K562 (cell line): Measurements from ENCODE around the gene NPAS3. TPM values are rescaled to one million over a fixed set of nuclear protein-coding genes. Genes with fewer than 3 reads are reported as not detected.

Experiments used
- ATAC-seq: fragments of 200-7000 bp; cut with Tn5 transposase; 3 replicates; pipeline ENCODE4 v1.9.1; 2020; ENCODE audit warnings: moderate library complexity
- BruUV-seq: library from RNA; stranded (reverse); fragments of 400-500 nt; replicated peaks from 2 replicates; lab custom pipeline; 2021; lab: Mats Ljungman, UMichigan
- CTCF ChIA-PET: fragments of 300-600 bp; formaldehyde crosslinking; extraction: SDS; loops from one replicate; lab custom pipeline; 2021; ENCODE audit warnings: low intra/inter-chr PET ratio; lab: Yijun Ruan, JAX
- POLR2A ChIA-PET: fragments of 300-600, 350-650 bp; sonication (Branson Sonifier 250); formaldehyde crosslinking; extraction: SDS; loops from one replicate; lab custom pipeline; 2021; ENCODE audit warnings: antibody characterized with exemption, inconsistent platforms; lab: Yijun Ruan, JAX
- DNase-seq, 4 experiments: peaks; one replicate each; pipeline versions ENCODE4 v3.0.0 to v3.0.0-alpha.2; 2011 to 2018; ENCODE audit warnings: low spot score in 3 of 4, mixed read lengths in 3 of 4; ENCODE audit errors: extremely low read depth in 1 of 4
- FAIRE-seq: peaks from 2 replicates; lab custom pipeline; 2011; peaks lifted over from hg19 to GRCh38; lab: Jason Lieb, UNC
- H2AFZ ChIP-seq: 2 replicates; pipeline ENCODE4 v1.6.0; 2011; ENCODE audit warnings: low read depth, low read length, control low read depth, inconsistent platforms
- H3K27ac ChIP-seq: fragments of 200-600 bp; 3 replicates; pipeline ENCODE4 v1.8.0; 2011; ENCODE audit warnings: low read depth, mild to moderate bottlenecking, control low read depth, inconsistent platforms, low read length, moderate library complexity, mixed read lengths; ENCODE audit errors: extremely low read depth
- H3K27me3 ChIP-seq, 2 experiments: fragments of 300-600 bp in 1 of 2; 2 replicates in 1 of 2; 3 replicates in 1 of 2; pipeline versions ENCODE4 v1.6.0 to v1.8.0; 2011; ENCODE audit warnings: inconsistent platforms in 2 of 2, low read length in 2 of 2, mild to moderate bottlenecking in 1 of 2, mixed read lengths in 1 of 2, moderate library complexity in 1 of 2; ENCODE audit not compliant: control insufficient read depth in 2 of 2, insufficient read depth in 2 of 2
- H3K36me3 ChIP-seq: fragments of 300-600 bp; 3 replicates; pipeline ENCODE4 v1.8.0; 2011; ENCODE audit warnings: mild to moderate bottlenecking, low read length, inconsistent platforms; ENCODE audit not compliant: control insufficient read depth, insufficient read depth
- H3K4me1 ChIP-seq, 2 experiments: fragments of 200-600 bp in 1 of 2; replicated peaks in 1 of 2; 2 replicates in 1 of 2; 3 replicates in 1 of 2; pipeline versions ENCODE4 v1.5.1 to v1.8.0; 2011; ENCODE audit warnings: inconsistent platforms in 2 of 2, low read length in 2 of 2, mild to moderate bottlenecking in 1 of 2, mixed read lengths in 1 of 2, moderate library complexity in 1 of 2; ENCODE audit not compliant: control insufficient read depth in 2 of 2, insufficient read depth in 2 of 2
- H3K4me2 ChIP-seq: 2 replicates; pipeline ENCODE4 v1.6.1; 2011; ENCODE audit warnings: low read length, control low read depth, inconsistent platforms, mixed read lengths; ENCODE audit not compliant: insufficient read depth
- H3K4me3 ChIP-seq: fragments of 200-600 bp; sonication (generic), shearing (Covaris generic); 2 replicates; pipeline ENCODE4 v1.5.1; 2016; ENCODE audit warnings: control low read depth, inconsistent platforms
- H3K79me2 ChIP-seq: fragments of 200-600 bp; 3 replicates; pipeline ENCODE4 v1.8.0; 2011; ENCODE audit warnings: low read length, inconsistent platforms; ENCODE audit not compliant: control insufficient read depth, insufficient read depth
- H3K9ac ChIP-seq, 2 experiments: 2 replicates each; pipeline versions ENCODE4 v1.6.0 to v1.6.1; 2011; ENCODE audit warnings: low read depth in 2 of 2, low read length in 2 of 2, control low read depth in 1 of 2, inconsistent platforms in 1 of 2, mild to moderate bottlenecking in 1 of 2, mixed read lengths in 1 of 2; ENCODE audit not compliant: insufficient read depth in 1 of 2
- H3K9me1 ChIP-seq: one replicate; pipeline ENCODE4 v1.6.0; 2011; ENCODE audit warnings: inconsistent platforms, mild to moderate bottlenecking, low read length, moderate library complexity; ENCODE audit not compliant: control insufficient read depth, insufficient read depth
- H3K9me3 ChIP-seq: replicated peaks from 2 replicates; pipeline ENCODE4 v1.5.1; 2011; ENCODE audit warnings: low read depth, low read length, inconsistent platforms; ENCODE audit not compliant: control insufficient read depth, insufficient read depth
- H4K20me1 ChIP-seq: replicated peaks from 2 replicates; pipeline ENCODE4 v1.6.1; 2011; ENCODE audit warnings: low read length, inconsistent platforms, mixed read lengths; ENCODE audit not compliant: control insufficient read depth, insufficient read depth
- CREBBP ChIP-seq: IDR thresholded peaks from one replicate; pipeline ENCODE4 v1.6.1; 2012; ENCODE audit warnings: low read depth, mild to moderate bottlenecking, control low read depth, inconsistent platforms, low read length
- FOXK2 ChIP-seq, 2 experiments: fragments of 450-650 bp; IDR thresholded peaks in 1 of 2; conservative IDR thresholded peaks in 1 of 2; 2 replicates each; pipeline ENCODE4 v1.6.1; 2016; ENCODE audit warnings: low read depth in 2 of 2, mild to moderate bottlenecking in 1 of 2
- ILF3 ChIP-seq: fragments of 450-650 bp; IDR thresholded peaks from 2 replicates; pipeline ENCODE4 v1.6.1; 2018; ENCODE audit warnings: antibody characterized with exemption, mild to moderate bottlenecking, moderate library complexity, borderline replicate concordance
- NCOA2 ChIP-seq, 2 experiments: fragments of 450-650 bp; IDR thresholded peaks; 2 replicates each; pipeline ENCODE4 v1.6.1; 2018; ENCODE audit warnings: mild to moderate bottlenecking in 2 of 2, moderate library complexity in 1 of 2; ENCODE audit not compliant: partially characterized antibody in 2 of 2
- NFXL1 ChIP-seq: fragments of 450-650 bp; formaldehyde crosslinking; IDR thresholded peaks from 2 replicates; pipeline ENCODE4 v1.4.0; 2021; ENCODE audit warnings: mild to moderate bottlenecking
- PYGO2 ChIP-seq: fragments of 450-650 bp; IDR thresholded peaks from 2 replicates; pipeline ENCODE4 v1.6.1; 2016; ENCODE audit warnings: mild to moderate bottlenecking, missing genetic modification characterization, moderate library complexity, missing compliant biosample characterization
- SMARCE1 ChIP-seq: fragments of 450-650 bp; IDR thresholded peaks from 2 replicates; pipeline ENCODE4 v1.7.1; 2016; ENCODE audit warnings: mild to moderate bottlenecking
- THRAP3 ChIP-seq: fragments of 450-650 bp; IDR thresholded peaks from 2 replicates; pipeline ENCODE4 v1.6.1; 2016; ENCODE audit warnings: mild to moderate bottlenecking, inconsistent platforms, borderline replicate concordance
- TRIM24 ChIP-seq, 2 experiments: fragments of 450-650 bp; IDR thresholded peaks; 2 replicates each; pipeline ENCODE4 v1.6.1; 2016
- WGBS: fragments of 100-300 bp; shearing (Covaris generic); methylation state at CpG from one replicate; pipeline ENCODE4 v1.1.6; 2016; ENCODE audit warnings: low coverage, mixed read lengths; ENCODE audit not compliant: insufficient coverage; ENCODE audit errors: missing lambda C conversion rate; 5-methylcytosine and 5-hydroxymethylcytosine counted together
- in situ Hi-C: fragments of 300-500 bp; cut with MboI; formaldehyde crosslinking; loops from 4 replicates; pipeline ENCODE4 v1.15.0; 2018; ENCODE audit warnings: inconsistent platforms, mixed read lengths
- intact Hi-C: fragments of 100-400 bp; cut with micrococcal nuclease; formaldehyde crosslinking; loops from 2 replicates; pipeline ENCODE4 v1.14.2; 2022
- polyA plus RNA-seq, 8 experiments: library from polyadenylated mRNA; depleted of rRNA in 4 of 8; stranded (reverse) in 5 of 8; unstranded in 3 of 8; fragments of >200 nt; fragmentation: Nextera tagmentation in 2 of 8; fragmentation: Illumina TruSeq in 1 of 8; extraction: Ambion mirVana in 2 of 8; extraction: Trizol in 1 of 8; gene quantifications; 2 replicates each; pipeline versions ENCODE4 v1.2.1 to v1.2.3, GENCODE V29; 2011 to 2014; ENCODE audit warnings: inconsistent platforms in 1 of 8, missing spikeins in 1 of 8
- total RNA-seq, 7 experiments: library from RNA; depleted of rRNA in 6 of 7; stranded (reverse); fragments of >200 nt in 6 of 7; fragmentation: Illumina TruSeq in 2 of 7; extraction: Trizol in 2 of 7; gene quantifications; 2 replicates each; pipeline versions ENCODE4 v1.2.1 to v1.2.3, GENCODE V29; 2011 to 2021; ENCODE audit warnings: low replicate concordance in 1 of 7
- TF ChIP-seq, protein P1 (sequence below): fragments of 200-800 bp; sonication (Bioruptor generic); IDR thresholded peaks from 2 replicates; pipeline ENCODE4 v1.6.1; 2017; ENCODE audit warnings: missing genetic modification characterization, missing compliant biosample characterization
- TF ChIP-seq, protein P2 (sequence below): fragments of 250-450 bp; sonication (Bioruptor Pico); IDR thresholded peaks from 2 replicates; pipeline ENCODE4 v1.4.0; 2020; ENCODE audit warnings: mild to moderate bottlenecking

NPAS3 gene
- total and polyA plus RNA-seq, 9 of the 15 experiments (the other 6 are each of a cell fraction or from before 2014, with no cell fraction given), result 0.04 TPM; not detected in 8

DNA sequence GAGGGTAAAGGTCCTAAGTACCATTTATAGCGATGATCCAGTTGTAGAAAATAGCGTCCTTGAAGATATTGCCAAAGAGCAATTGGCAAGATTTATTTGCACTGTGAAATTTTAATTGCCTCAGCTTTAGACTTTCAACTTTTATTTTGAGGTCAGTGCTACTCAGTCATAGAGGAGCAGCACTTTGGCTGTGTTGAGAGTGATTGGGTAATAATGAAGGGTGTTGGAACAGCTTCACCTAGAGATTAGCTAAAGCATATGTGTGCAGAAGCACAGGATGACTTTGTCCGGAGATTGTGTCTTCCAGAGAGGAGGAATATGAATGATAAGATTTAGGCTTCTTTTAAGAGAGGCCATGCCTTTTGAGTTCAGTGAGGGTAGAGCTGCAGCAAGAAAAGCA lies 164.8 kb downstream of the NPAS3 start:
- Histone ChIP-seq H3K4me1 (no peaks in the 10 kb centered on the region), H3K79me2 (no peaks in the 10 kb centered on the region), H3K9ac (no peak overlapping the region), H3K36me3 (no peaks in the 10 kb centered on the region), H3K9me3 (no peaks in the 10 kb centered on the region)
- whole genome bisulfite sequencing, result 4% methylated on average over 3 of the region's 3 CpGs
- intact Hi-C loops, result no loop called here
- no peak for ATAC-seq
- CTCF ChIA-PET, result no interaction called here
- in situ Hi-C loops, result no loop called here
- TF ChIP-seq PYGO2 (tag), result no peak
- TF ChIP-seq SMARCE1, result no peak
- TF ChIP-seq, protein P1, sequence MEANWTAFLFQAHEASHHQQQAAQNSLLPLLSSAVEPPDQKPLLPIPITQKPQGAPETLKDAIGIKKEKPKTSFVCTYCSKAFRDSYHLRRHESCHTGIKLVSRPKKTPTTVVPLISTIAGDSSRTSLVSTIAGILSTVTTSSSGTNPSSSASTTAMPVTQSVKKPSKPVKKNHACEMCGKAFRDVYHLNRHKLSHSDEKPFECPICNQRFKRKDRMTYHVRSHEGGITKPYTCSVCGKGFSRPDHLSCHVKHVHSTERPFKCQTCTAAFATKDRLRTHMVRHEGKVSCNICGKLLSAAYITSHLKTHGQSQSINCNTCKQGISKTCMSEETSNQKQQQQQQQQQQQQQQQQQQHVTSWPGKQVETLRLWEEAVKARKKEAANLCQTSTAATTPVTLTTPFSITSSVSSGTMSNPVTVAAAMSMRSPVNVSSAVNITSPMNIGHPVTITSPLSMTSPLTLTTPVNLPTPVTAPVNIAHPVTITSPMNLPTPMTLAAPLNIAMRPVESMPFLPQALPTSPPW (CRISPR knock-in tag), result no peak
- TF ChIP-seq NCOA2 (IDR thresholded peaks at IDR 0.05; ENCODE audit: partially characterized antibody in 2 of 2), result no peak
- TF ChIP-seq, all 486 proteins: peak for 0
- no peak for DNase-seq
- H3K4me2 ChIP-seq, result no peak overlapping the region
- no peaks in the 10 kb centered on the region for H3K27me3 ChIP-seq
- POLR2A ChIA-PET, result no interaction called here
- H3K4me3 ChIP-seq, result no peak overlapping the region
- H3K27ac ChIP-seq, result no peak overlapping the region
- no peaks in the 10 kb centered on the region for H4K20me1 ChIP-seq
- no peak overlapping the region for H2AFZ ChIP-seq
- FAIRE-seq, result no peak
- no TSS peak for BruUV-seq
- no peaks in the 10 kb centered on the region for H3K9me1 ChIP-seq

DNA sequence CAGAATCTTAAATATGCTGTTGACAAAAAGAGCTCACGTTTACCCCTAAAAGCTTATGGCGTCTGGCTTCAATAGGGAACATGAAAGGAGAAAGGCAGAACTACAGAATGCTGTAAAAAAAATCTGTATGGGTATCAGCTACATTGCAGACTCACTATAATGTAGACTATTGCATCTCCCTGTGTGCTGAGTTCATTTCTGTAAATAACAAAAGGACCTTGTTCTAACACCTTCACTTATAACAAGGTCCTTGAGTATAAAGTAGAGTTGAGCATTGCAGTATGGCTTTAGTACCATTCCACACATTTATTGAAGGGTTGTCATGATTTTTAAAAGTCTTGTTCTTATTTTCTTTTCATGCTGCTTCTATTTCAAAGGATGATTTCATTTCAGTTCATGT lies 165.3 kb downstream of the NPAS3 start:
- H3K9me1 ChIP-seq, result no peaks in the 10 kb centered on the region
- intact Hi-C loops, result no loop called here
- DNase-seq (no peak), ATAC-seq (no peak), FAIRE-seq (no peak)
- no peaks in the 10 kb centered on the region for H3K9me3 ChIP-seq
- ChIA-PET CTCF (no interaction called here), POLR2A (no interaction called here)
- H3K4me1 ChIP-seq, result no peaks in the 10 kb centered on the region
- 0% methylated on average over 2 of the region's 2 CpGs for WGBS
- no peak overlapping the region for H3K9ac ChIP-seq
- BruUV-seq, result no TSS peak
- H3K36me3 ChIP-seq, result no peaks in the 10 kb centered on the region
- in situ Hi-C loops, result no loop called here
- H3K4me2 ChIP-seq, result no peak overlapping the region
- H4K20me1 ChIP-seq, result no peaks in the 10 kb centered on the region
- H3K27me3 ChIP-seq, result no peaks in the 10 kb centered on the region
- H3K4me3 ChIP-seq, result no peak overlapping the region
- H2AFZ ChIP-seq, result no peak overlapping the region
- no peaks in the 10 kb centered on the region for H3K79me2 ChIP-seq
- no peak overlapping the region for H3K27ac ChIP-seq
- TF ChIP-seq FOXK2 (conservative IDR thresholded peaks at IDR 0.05 in 1 of 2, IDR thresholded peaks at IDR 0.05 in 1 of 2; ENCODE audit: low read depth in 2 of 2) (no peak), ILF3 (no peak), NFXL1 (no peak), THRAP3 (no peak), TRIM24 (IDR thresholded peaks at IDR 0.05) (no peak), CREBBP (no peak)
- TF ChIP-seq, protein P2, sequence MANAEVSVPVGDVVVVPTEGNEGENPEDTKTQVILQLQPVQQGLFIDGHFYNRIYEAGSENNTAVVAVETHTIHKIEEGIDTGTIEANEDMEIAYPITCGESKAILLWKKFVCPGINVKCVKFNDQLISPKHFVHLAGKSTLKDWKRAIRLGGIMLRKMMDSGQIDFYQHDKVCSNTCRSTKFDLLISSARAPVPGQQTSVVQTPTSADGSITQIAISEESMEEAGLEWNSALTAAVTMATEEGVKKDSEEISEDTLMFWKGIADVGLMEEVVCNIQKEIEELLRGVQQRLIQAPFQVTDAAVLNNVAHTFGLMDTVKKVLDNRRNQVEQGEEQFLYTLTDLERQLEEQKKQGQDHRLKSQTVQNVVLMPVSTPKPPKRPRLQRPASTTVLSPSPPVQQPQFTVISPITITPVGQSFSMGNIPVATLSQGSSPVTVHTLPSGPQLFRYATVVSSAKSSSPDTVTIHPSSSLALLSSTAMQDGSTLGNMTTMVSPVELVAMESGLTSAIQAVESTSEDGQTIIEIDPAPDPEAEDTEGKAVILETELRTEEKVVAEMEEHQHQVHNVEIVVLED, result no peak
